Right atrium auricular region (tissue), 2 donors: ENCODE measurements around the gene ZNF236. TPM values are rescaled to one million over a fixed set of nuclear protein-coding genes. Genes with fewer than 3 reads are reported as not detected.

ENCODE experiments used
- DNase-seq: peaks from one replicate; pipeline ENCODE4 v3.0.0-alpha.2; 2019; ENCODE audit warnings: low spot score
- H3K27ac ChIP-seq, 2 donors: fragments of 200-600 bp; sonication (generic); 1 replicate in 1 of 2; 2 replicates in 1 of 2; pipeline ENCODE4 v1.5.1; 2016 to 2019
- H3K27me3 ChIP-seq, 2 donors: fragments of 200-600 bp; sonication (generic); one replicate each; pipeline versions ENCODE4 v1.5.1 to v1.6.0; 2017 to 2019
- H3K36me3 ChIP-seq: fragments of 200-600 bp; sonication (generic); one replicate; pipeline ENCODE4 v1.5.1; 2016
- H3K4me1 ChIP-seq, 2 donors: fragments of 200-600 bp; sonication (generic); one replicate each; pipeline versions ENCODE4 v1.5.1 to v1.6.0; 2017 to 2019
- H3K4me3 ChIP-seq, 2 donors: fragments of 200-600 bp; sonication (generic); 1 replicate in 1 of 2; 2 replicates in 1 of 2; pipeline ENCODE4 v1.5.1; 2017 to 2019; ENCODE audit warnings: mild to moderate bottlenecking in 1 of 2, moderate library complexity in 1 of 2
- H3K9me3 ChIP-seq, 2 donors: fragments of 200-600 bp; sonication (generic); one replicate each; pipeline ENCODE4 v1.5.1; 2019
- CTCF ChIP-seq, 2 donors: fragments of 200-600 bp; sonication (generic); IDR thresholded peaks; one replicate each; pipeline ENCODE4 v1.5.1; 2019; ENCODE audit warnings: antibody characterized with exemption in 2 of 2
- total RNA-seq, 2 donors: library from RNA; depleted of rRNA; stranded (reverse); fragments of >200 nt; gene quantifications; one replicate each; pipeline ENCODE4 v1.1.0, GENCODE V29; 2016

ZNF236 gene
- total RNA-seq, 2 donors from 2014 or later: 11.0 to 12.7 TPM

GRCh38 chr18:76979906-76980305 lies 157.5 kb downstream of the ZNF236 start:
- Histone ChIP-seq H3K27ac (no peak overlapping the region), H3K4me1 (peaks cover 0 to 18% of the 10 kb centered on the region in 2 donors), H3K9me3 (no peaks in the 10 kb centered on the region), H3K36me3 (no peaks in the 10 kb centered on the region), H3K4me3 (no peak overlapping the region), H3K27me3 (no peaks in the 10 kb centered on the region)
- peak; percentile 38 for DNase-seq
- no peak for TF ChIP-seq CTCF (IDR thresholded peaks at IDR 0.05)

GRCh38 chr18:76980663-76981395 lies 158.5 kb downstream of the ZNF236 start:
- no peaks in the 10 kb centered on the region for H3K9me3 ChIP-seq
- no peak overlapping the region for H3K4me3 ChIP-seq
- no peak for TF ChIP-seq CTCF (IDR thresholded peaks at IDR 0.05)
- H3K4me1 ChIP-seq: peaks cover 0 to 18% of the 10 kb centered on the region in 2 donors
- DNase-seq: no peak
- no peaks in the 10 kb centered on the region for H3K27me3 ChIP-seq
- no peak overlapping the region for H3K27ac ChIP-seq
- no peaks in the 10 kb centered on the region for H3K36me3 ChIP-seq

- peaks cover 0 to 18% of the 10 kb centered on the region in 2 donors for H3K4me1 ChIP-seq
- H3K36me3 ChIP-seq: no peaks in the 10 kb centered on the region
- H3K27me3 ChIP-seq: no peaks in the 10 kb centered on the region
- H3K4me3 ChIP-seq: no peak overlapping the region
- no peak for TF ChIP-seq CTCF (IDR thresholded peaks at IDR 0.05)
- no peak for DNase-seq
- H3K9me3 ChIP-seq: no peaks in the 10 kb centered on the region
- H3K27ac ChIP-seq: no peak overlapping the region
These were observed 159.1 kb downstream of the ZNF236 start for GRCh38 chr18:76981396-76981968.

GRCh38 chr18:76982038-76982437 lies 159.7 kb downstream of the ZNF236 start:
- no peak for TF ChIP-seq CTCF (IDR thresholded peaks at IDR 0.05)
- H3K36me3 ChIP-seq: no peaks in the 10 kb centered on the region
- DNase-seq: no peak
- H3K9me3 ChIP-seq: no peaks in the 10 kb centered on the region
- no peak overlapping the region for H3K4me3 ChIP-seq
- H3K27ac ChIP-seq: no peak overlapping the region
- peaks cover 0 to 18% of the 10 kb centered on the region in 2 donors for H3K4me1 ChIP-seq
- no peaks in the 10 kb centered on the region for H3K27me3 ChIP-seq

- H3K36me3 ChIP-seq: no peaks in the 10 kb centered on the region
These were observed 160.7 kb downstream of the ZNF236 start for GRCh38 chr18:76982841-76983583.

More at GRCh38 chr18:76982841-76983583, 160.7 kb downstream of the ZNF236 start:
- Histone ChIP-seq H3K9me3 (no peaks in the 10 kb centered on the region), H3K4me1 (peaks cover 0 to 9% of the 10 kb centered on the region in 2 donors), H3K27ac (no peak overlapping the region), H3K27me3 (no peaks in the 10 kb centered on the region), H3K4me3 (no peak overlapping the region)
- TF ChIP-seq CTCF (IDR thresholded peaks at IDR 0.05): peak; percentile 88 to 92
- DNase-seq: no peak
